ENCODE results near the gene TMEM14C. TPM values are rescaled to one million over a fixed set of nuclear protein-coding genes. Genes with fewer than 3 reads are reported as not detected.

TMEM14C gene
- total RNA-seq, 6 experiments from 2014 or later, result 45.6 to 72.1 (median 54.0) TPM

DNA sequence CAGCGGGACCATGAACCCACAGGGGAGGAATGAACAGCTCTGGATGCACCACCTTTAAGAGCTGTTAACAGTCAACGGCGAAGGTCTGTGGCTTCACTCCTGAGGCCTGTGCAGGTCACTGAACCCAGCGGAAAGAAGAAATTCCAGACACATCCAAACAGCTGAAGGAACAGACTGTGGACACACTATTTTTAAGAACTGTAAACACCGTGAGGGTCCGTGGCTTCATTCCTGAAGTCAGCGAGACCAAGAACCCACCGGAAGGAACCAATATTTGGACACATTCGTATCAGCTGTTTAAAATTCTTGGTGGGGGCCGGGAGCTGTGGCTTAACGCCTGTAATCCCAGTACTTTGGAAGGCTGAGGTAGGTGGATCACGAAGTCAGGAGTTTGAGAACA lies 19.4 kb downstream of the TMEM14C start:
- Histone ChIP-seq H3K4me1 (no peaks in the 10 kb centered on the region), H3K9me3 (no peaks in the 10 kb centered on the region), H3K27ac (no peak overlapping the region), H3K36me3 (no peaks in the 10 kb centered on the region), H3K4me3 (no peak overlapping the region), H3K27me3 (no peaks in the 10 kb centered on the region)
- TF ChIP-seq, protein P1, sequence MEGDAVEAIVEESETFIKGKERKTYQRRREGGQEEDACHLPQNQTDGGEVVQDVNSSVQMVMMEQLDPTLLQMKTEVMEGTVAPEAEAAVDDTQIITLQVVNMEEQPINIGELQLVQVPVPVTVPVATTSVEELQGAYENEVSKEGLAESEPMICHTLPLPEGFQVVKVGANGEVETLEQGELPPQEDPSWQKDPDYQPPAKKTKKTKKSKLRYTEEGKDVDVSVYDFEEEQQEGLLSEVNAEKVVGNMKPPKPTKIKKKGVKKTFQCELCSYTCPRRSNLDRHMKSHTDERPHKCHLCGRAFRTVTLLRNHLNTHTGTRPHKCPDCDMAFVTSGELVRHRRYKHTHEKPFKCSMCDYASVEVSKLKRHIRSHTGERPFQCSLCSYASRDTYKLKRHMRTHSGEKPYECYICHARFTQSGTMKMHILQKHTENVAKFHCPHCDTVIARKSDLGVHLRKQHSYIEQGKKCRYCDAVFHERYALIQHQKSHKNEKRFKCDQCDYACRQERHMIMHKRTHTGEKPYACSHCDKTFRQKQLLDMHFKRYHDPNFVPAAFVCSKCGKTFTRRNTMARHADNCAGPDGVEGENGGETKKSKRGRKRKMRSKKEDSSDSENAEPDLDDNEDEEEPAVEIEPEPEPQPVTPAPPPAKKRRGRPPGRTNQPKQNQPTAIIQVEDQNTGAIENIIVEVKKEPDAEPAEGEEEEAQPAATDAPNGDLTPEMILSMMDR (IDR thresholded peaks at IDR 0.05), result no peak
- no peak for TF ChIP-seq POLR2A (IDR thresholded peaks at IDR 0.05)
- WGBS (ENCODE audit: insufficient coverage, low coverage, low lambda C conversion rate, missing lambda C conversion rate), result 64% methylated on average over 7 of the region's 12 CpGs
- intact Hi-C loops (cut with DNase I), result no loop called here
- no peak for ATAC-seq
- no peak for DNase-seq

DNA sequence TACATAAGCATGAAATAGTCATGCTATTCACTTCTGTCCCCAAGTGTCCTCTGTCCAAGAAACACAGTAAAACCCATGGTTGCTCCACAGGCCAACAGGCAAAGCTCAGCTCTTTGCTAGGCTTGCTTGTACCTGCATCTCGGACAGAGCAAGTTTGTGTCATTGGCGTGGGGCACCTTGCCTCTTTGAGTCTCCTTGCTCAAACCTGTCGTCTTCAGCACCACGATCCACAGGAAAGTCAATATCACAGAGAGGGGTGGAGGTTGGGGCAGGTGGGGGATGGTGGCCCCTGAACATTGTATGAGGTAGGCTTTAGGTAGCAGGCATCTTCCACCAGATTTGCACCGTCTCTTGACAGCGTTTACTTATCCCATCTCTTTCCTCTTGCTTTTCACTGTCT lies 20.6 kb downstream of the TMEM14C start:
- H3K4me3 ChIP-seq, result no peak overlapping the region
- no peaks in the 10 kb centered on the region for H3K36me3 ChIP-seq
- peaks cover 0 to 2% (median 0%) of the 10 kb centered on the region in 4 donors for H3K4me1 ChIP-seq
- no peaks in the 10 kb centered on the region for H3K27me3 ChIP-seq
- H3K27ac ChIP-seq, result no peak overlapping the region
- H3K9me3 ChIP-seq, result no peaks in the 10 kb centered on the region
- TF ChIP-seq, protein P1 (IDR thresholded peaks at IDR 0.05), result no peak
- no peak for TF ChIP-seq POLR2A (IDR thresholded peaks at IDR 0.05)
- 83% methylated on average over 3 of the region's 6 CpGs for WGBS (ENCODE audit: insufficient coverage, low coverage, low lambda C conversion rate, missing lambda C conversion rate)
- intact Hi-C loops (cut with DNase I), result no loop called here
- no peak for ATAC-seq
- DNase-seq, result no peak

DNA sequence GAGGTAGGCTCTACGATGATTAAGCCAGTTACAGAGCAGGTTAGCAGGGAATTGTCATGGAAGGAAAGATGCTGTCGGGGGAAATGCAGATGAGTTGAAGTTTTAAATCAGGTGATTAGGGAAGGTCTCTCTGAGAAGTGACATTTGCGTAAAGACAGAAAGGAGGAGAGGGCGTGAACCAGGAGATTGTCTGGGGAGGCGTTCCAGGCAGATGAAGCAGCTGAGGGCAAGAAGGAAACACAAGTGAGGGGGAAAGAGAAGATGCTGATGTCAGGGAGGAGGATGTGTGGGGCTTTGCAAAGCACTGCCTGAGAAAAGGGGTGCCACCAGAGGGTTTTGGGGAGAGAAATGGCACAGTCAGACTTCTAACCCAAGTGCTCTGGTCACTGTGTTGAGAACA lies 22.2 kb downstream of the TMEM14C start:
- no peaks in the 10 kb centered on the region for H3K9me3 ChIP-seq
- TF ChIP-seq, protein P1 (IDR thresholded peaks at IDR 0.05), result no peak
- TF ChIP-seq POLR2A (IDR thresholded peaks at IDR 0.05), result no peak
- no peak for ATAC-seq
- intact Hi-C loops (cut with DNase I), result no loop called here
- peaks cover 0 to 10% (median 0%) of the 10 kb centered on the region in 4 donors for H3K4me1 ChIP-seq
- H3K27me3 ChIP-seq, result no peaks in the 10 kb centered on the region
- no peak overlapping the region for H3K27ac ChIP-seq
- DNase-seq, result no peak
- no peak overlapping the region for H3K4me3 ChIP-seq
- H3K36me3 ChIP-seq, result no peaks in the 10 kb centered on the region
- WGBS (ENCODE audit: insufficient coverage, low coverage, low lambda C conversion rate, missing lambda C conversion rate), result 87% methylated on average over 5 of the region's 5 CpGs

DNA sequence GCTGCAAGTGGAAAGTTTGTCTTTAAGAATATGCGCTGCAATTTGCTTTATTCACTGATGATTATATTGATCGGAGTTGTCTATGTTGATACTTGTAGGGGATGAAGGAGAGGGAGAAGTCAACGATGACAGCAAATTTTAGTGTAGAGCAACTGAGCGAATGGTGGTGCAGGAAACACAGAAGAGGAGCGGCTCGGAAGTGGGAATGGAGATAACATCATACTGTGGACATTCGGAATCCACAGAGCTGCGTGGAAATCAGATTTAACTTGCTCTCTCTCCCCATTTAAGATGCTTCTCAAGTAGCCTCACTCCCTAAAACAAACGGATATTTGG lies 24.0 kb downstream of the TMEM14C start:
- 64% methylated on average over 8 of the region's 9 CpGs for WGBS (ENCODE audit: insufficient coverage, low coverage, low lambda C conversion rate, missing lambda C conversion rate)
- intact Hi-C loops (cut with DNase I), result no loop called here
- H3K9me3 ChIP-seq, result no peaks in the 10 kb centered on the region
- TF ChIP-seq POLR2A (IDR thresholded peaks at IDR 0.05), result no peak
- TF ChIP-seq, protein P1 (IDR thresholded peaks at IDR 0.05), result no peak
- H3K4me3 ChIP-seq, result peak overlapping the region; percentile 66 to 85 (median 81)
- no peak for DNase-seq
- peaks cover 0 to 10% (median 0%) of the 10 kb centered on the region in 4 donors for H3K4me1 ChIP-seq
- ATAC-seq, result no peak
- H3K27ac ChIP-seq, result no peak overlapping the region
- peaks cover 0 to 4% (median 0%) of the 10 kb centered on the region in 4 donors for H3K36me3 ChIP-seq
- no peaks in the 10 kb centered on the region for H3K27me3 ChIP-seq

Data from right lobe of liver (tissue), 6 donors.